B cell (primary cell): ENCODE data around the gene BRICD5. TPM values are rescaled to one million over a fixed set of nuclear protein-coding genes. Genes with fewer than 3 reads are reported as not detected.

Source experiments
- ATAC-seq: fragments of 200-7000 bp; cut with Tn5 transposase; one replicate; pipeline ENCODE4 v1.10.0; 2021; ENCODE audit warnings: low read depth, mild to moderate bottlenecking, moderate number of reproducible peaks, moderate library complexity
- CTCF ChIA-PET: fragments of 350-600 bp; sonication (Branson Sonifier 250); formaldehyde crosslinking; loops from one replicate; lab custom pipeline; 2021; ENCODE audit warnings: antibody characterized with exemption, inconsistent platforms; lab: Charles Lee
- POLR2A ChIA-PET: fragments of 350-600 bp; sonication (Branson Sonifier 250); formaldehyde crosslinking; loops from one replicate; lab custom pipeline; 2021; ENCODE audit warnings: antibody characterized with exemption; lab: Charles Lee
- DNase-seq: peaks from one replicate; pipeline ENCODE4 v3.0.0; 2013
- H2AFZ ChIP-seq: 2 replicates; pipeline ENCODE4 v1.6.1; 2012; ENCODE audit warnings: mild to moderate bottlenecking, low read depth, low read length; ENCODE audit not compliant: insufficient read depth, poor library complexity, severe bottlenecking
- H3K27ac ChIP-seq, 2 donors: 1 replicate in 1 of 2; 2 replicates in 1 of 2; pipeline ENCODE4 v1.5.1; 2012 to 2013; ENCODE audit warnings: low read length in 2 of 2, mild to moderate bottlenecking in 2 of 2, moderate library complexity in 1 of 2
- H3K27me3 ChIP-seq, 4 experiments: fragments of 200-600 bp in 1 of 4; sonication (generic) in 1 of 4; replicated peaks in 1 of 4; 1 replicate in 2 of 4; 2 replicates in 2 of 4; pipeline versions ENCODE4 v1.6.1 to v1.7.0; 2013 to 2016; ENCODE audit warnings: low read length in 3 of 4, mild to moderate bottlenecking in 2 of 4, mixed read lengths in 1 of 4, moderate library complexity in 1 of 4; ENCODE audit not compliant: insufficient read depth in 4 of 4, control insufficient read depth in 3 of 4; ENCODE audit errors: control extremely low read depth in 1 of 4
- H3K36me3 ChIP-seq, 2 experiments: replicated peaks in 1 of 2; 1 replicate in 1 of 2; 2 replicates in 1 of 2; pipeline versions ENCODE4 v1.6.1 to v1.7.1; 2013; ENCODE audit warnings: low read length in 1 of 2; ENCODE audit not compliant: insufficient read depth in 2 of 2, control insufficient read depth in 1 of 2; ENCODE audit errors: control extremely low read depth in 1 of 2, extremely low read depth in 1 of 2
- H3K4me1 ChIP-seq, 2 donors: fragments of 200-600 bp in 1 of 2; sonication (generic) in 1 of 2; 1 replicate in 1 of 2; 2 replicates in 1 of 2; pipeline versions ENCODE4 v1.5.1 to v1.6.1; 2013 to 2017; ENCODE audit warnings: low read length in 2 of 2; ENCODE audit not compliant: control insufficient read depth in 2 of 2, insufficient read depth in 2 of 2
- H3K4me2 ChIP-seq: replicated peaks from 2 replicates; pipeline ENCODE3; 2012; ENCODE audit warnings: mild to moderate bottlenecking, low read depth, low read length; ENCODE audit not compliant: poor library complexity, severe bottlenecking
- H3K4me3 ChIP-seq, 5 experiments: fragments of 200-600 bp in 1 of 5; sonication (generic) in 1 of 5; 1 replicate in 3 of 5; 2 replicates in 2 of 5; pipeline versions ENCODE4 v1.5.1 to v1.7.0; 2011 to 2016; ENCODE audit warnings: low read length in 4 of 5, mild to moderate bottlenecking in 4 of 5, low read depth in 2 of 5, control low read depth in 1 of 5, moderate library complexity in 1 of 5; ENCODE audit not compliant: insufficient read depth in 1 of 5; ENCODE audit errors: control extremely low read depth in 1 of 5, extremely low read depth in 1 of 5
- H3K79me2 ChIP-seq: fragments of 200-600 bp; sonication (generic); one replicate; pipeline ENCODE4 v1.6.0; 2016; ENCODE audit warnings: low read length; ENCODE audit not compliant: control insufficient read depth, insufficient read depth
- H3K9ac ChIP-seq: fragments of 200-600 bp; sonication (generic); 2 replicates; pipeline ENCODE4 v1.6.1; 2017; ENCODE audit warnings: mild to moderate bottlenecking, low read length, moderate library complexity
- H3K9me3 ChIP-seq, 3 donors: one replicate each; pipeline versions ENCODE4 v1.6.1 to v1.7.1; 2013; ENCODE audit warnings: low read length in 2 of 3; ENCODE audit not compliant: control insufficient read depth in 2 of 3, insufficient read depth in 1 of 3; ENCODE audit errors: control extremely low read depth in 1 of 3
- H4K20me1 ChIP-seq: 2 replicates; pipeline ENCODE4 v1.6.0; 2012; ENCODE audit warnings: mild to moderate bottlenecking, low read length; ENCODE audit not compliant: insufficient read depth, control insufficient read depth, poor library complexity, severe bottlenecking
- H3K27ac Mint-ChIP-seq: one replicate; pipeline ENCODE4 v1.8.0; 2021; ENCODE audit warnings: mixed read lengths
- H3K27me3 Mint-ChIP-seq: one replicate; pipeline ENCODE4 v1.8.0; 2021; ENCODE audit warnings: mixed read lengths
- H3K4me1 Mint-ChIP-seq: one replicate; pipeline ENCODE4 v1.8.0; 2021; ENCODE audit warnings: mixed read lengths
- H3K4me3 Mint-ChIP-seq: one replicate; pipeline ENCODE4 v1.8.0; 2021; ENCODE audit warnings: mixed read lengths
- H3K9me3 Mint-ChIP-seq: one replicate; pipeline ENCODE4 v1.8.0; 2022; ENCODE audit warnings: mixed read lengths; ENCODE audit not compliant: insufficient read depth
- EZH2 ChIP-seq: IDR thresholded peaks from 2 replicates; pipeline ENCODE4 v1.6.1; 2012; ENCODE audit warnings: borderline replicate concordance, low read depth, mild to moderate bottlenecking, moderate library complexity, low read length; ENCODE audit not compliant: insufficient read depth, poor library complexity, severe bottlenecking
- whole genome bisulfite sequencing: methylation state at CpG from one replicate; pipeline ENCODE4 v1.1.5; 2013; ENCODE audit warnings: missing lambda C conversion rate; ENCODE audit not compliant: insufficient coverage; 5-methylcytosine and 5-hydroxymethylcytosine counted together
- intact Hi-C: fragments of 100-400 bp; cut with micrococcal nuclease; formaldehyde crosslinking; loops from one replicate; pipeline ENCODE4 v1.10.0; 2022
- polyA plus RNA-seq: library from polyadenylated mRNA; depleted of rRNA; stranded (reverse); fragments of >200 nt; gene quantifications from 2 replicates; pipeline ENCODE4 v1.2.3, GENCODE V29; 2012
- total RNA-seq, 2 donors: library from RNA; stranded (reverse); fragments of 120-200 nt in 1 of 2; gene quantifications; 1 replicate in 1 of 2; 2 replicates in 1 of 2; pipeline versions ENCODE4 v1.2.3 to v1.2.4, GENCODE V29; 2013 to 2022
- TF ChIP-seq, protein P1 (sequence below): fragments of 200-600 bp; IDR thresholded peaks from one replicate; pipeline ENCODE4 v1.8.0; 2022; ENCODE audit warnings: antibody characterized with exemption, mild to moderate bottlenecking

The BRICD5 gene
- total and polyA plus RNA-seq, 2 donors (not counting 1 experiment from before 2014, with no cell fraction given), result 11.9 to 18.3 TPM

GRCh38 chr16:2173366-2173765 is 37.3 kb downstream of the BRICD5 start:
- ChIA-PET POLR2A (no interaction called here), CTCF (no interaction called here)
- Histone ChIP-seq H2AFZ (no peak overlapping the region), H3K79me2 (peaks cover 13% of the 10 kb centered on the region), H3K9me3 (no peaks in the 10 kb centered on the region), H3K27me3 (no peaks in the 10 kb centered on the region), H3K9ac (no peak overlapping the region), H3K4me3 (no peak overlapping the region), H3K36me3 (peaks cover 0 to 36% of the 10 kb centered on the region in 2 experiments), H3K27ac (no peak overlapping the region), H3K4me2 (no peak overlapping the region), H3K4me1 (no peaks in the 10 kb centered on the region), H4K20me1 (no peaks in the 10 kb centered on the region)
- Mint-ChIP-seq H3K4me3 (no peak overlapping the region), H3K4me1 (no peaks in the 10 kb centered on the region), H3K9me3 (no peaks in the 10 kb centered on the region), H3K27ac (no peak overlapping the region), H3K27me3 (no peaks in the 10 kb centered on the region)
- ATAC-seq (no peak), DNase-seq (no peak)
- TF ChIP-seq, protein P1, sequence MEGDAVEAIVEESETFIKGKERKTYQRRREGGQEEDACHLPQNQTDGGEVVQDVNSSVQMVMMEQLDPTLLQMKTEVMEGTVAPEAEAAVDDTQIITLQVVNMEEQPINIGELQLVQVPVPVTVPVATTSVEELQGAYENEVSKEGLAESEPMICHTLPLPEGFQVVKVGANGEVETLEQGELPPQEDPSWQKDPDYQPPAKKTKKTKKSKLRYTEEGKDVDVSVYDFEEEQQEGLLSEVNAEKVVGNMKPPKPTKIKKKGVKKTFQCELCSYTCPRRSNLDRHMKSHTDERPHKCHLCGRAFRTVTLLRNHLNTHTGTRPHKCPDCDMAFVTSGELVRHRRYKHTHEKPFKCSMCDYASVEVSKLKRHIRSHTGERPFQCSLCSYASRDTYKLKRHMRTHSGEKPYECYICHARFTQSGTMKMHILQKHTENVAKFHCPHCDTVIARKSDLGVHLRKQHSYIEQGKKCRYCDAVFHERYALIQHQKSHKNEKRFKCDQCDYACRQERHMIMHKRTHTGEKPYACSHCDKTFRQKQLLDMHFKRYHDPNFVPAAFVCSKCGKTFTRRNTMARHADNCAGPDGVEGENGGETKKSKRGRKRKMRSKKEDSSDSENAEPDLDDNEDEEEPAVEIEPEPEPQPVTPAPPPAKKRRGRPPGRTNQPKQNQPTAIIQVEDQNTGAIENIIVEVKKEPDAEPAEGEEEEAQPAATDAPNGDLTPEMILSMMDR, result no peak
- TF ChIP-seq EZH2, result no peak
- intact Hi-C loops, result no loop called here
- 98% methylated on average over 13 of the region's 14 CpGs for WGBS

DNA sequence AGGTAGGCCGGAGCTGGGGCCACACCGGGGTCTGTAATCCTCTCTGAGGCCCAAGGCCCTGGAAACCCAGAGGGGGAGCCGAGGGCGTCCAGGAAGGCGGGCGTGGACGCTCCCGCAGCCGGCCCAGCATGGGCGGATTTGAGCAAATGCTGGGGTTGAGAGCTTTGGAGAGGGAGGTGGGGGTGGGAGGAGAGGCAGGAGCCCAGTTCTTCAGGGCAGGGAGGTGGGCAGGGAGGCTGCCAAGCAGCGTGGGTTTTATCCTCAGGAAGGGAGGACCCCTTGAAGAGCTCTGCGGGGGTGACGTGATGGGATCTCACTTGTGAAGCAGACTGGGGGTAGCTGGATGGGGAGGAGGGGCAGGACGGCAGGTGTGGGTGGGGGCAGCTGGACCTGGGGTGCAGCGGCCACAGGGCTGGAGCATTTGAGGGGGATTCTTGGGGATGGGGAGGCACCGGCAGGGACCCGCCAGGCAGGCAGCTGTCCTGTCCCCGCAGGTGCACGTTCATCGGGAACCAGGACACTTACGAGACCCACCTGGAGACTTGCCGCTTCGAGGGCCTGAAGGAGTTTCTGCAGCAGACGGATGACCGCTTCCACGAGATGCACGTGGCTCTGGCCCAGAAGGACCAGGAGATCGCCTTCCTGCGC is 37.9 kb downstream of the BRICD5 start:
- Histone ChIP-seq H3K4me3 (no peak overlapping the region), H4K20me1 (no peaks in the 10 kb centered on the region), H3K36me3 (peaks cover 0 to 41% of the 10 kb centered on the region in 2 experiments), H3K9me3 (no peaks in the 10 kb centered on the region), H3K27ac (no peak overlapping the region), H3K79me2 (peaks cover 18% of the 10 kb centered on the region), H3K4me1 (no peaks in the 10 kb centered on the region), H3K4me2 (no peak overlapping the region), H3K27me3 (no peaks in the 10 kb centered on the region), H2AFZ (no peak overlapping the region), H3K9ac (no peak overlapping the region)
- no peak for ATAC-seq
- CTCF ChIA-PET, result no interaction called here
- WGBS, result 98% methylated on average over 26 of the region's 29 CpGs
- no peak for DNase-seq
- Mint-ChIP-seq H3K27ac (no peak overlapping the region), H3K4me1 (no peaks in the 10 kb centered on the region), H3K27me3 (no peaks in the 10 kb centered on the region), H3K9me3 (no peaks in the 10 kb centered on the region), H3K4me3 (no peak overlapping the region)
- POLR2A ChIA-PET, result no interaction called here
- TF ChIP-seq, protein P1, result no peak
- no peak for TF ChIP-seq EZH2
- intact Hi-C loops, result no loop called here
